GM18508 (cell line): ENCODE data around the gene NR2C1.
A peak's percentile ranks its signal among the peaks of the same experiment; 100 is the strongest.
"Not testable (repeated sequence)": the region's sequence is repeated elsewhere in the genome, so short reads cannot be mapped to it uniquely, and the experiment has no call there.

ENCODE experiments used
- ATAC-seq: cut with Tn5 transposase; IDR thresholded peaks from one replicate; pipeline ENCODE4 v1.9.1; 2021; ENCODE audit warnings: moderate number of reproducible peaks; ENCODE audit not compliant: insufficient read depth, unreplicated experiment

The NR2C1 gene

DNA sequence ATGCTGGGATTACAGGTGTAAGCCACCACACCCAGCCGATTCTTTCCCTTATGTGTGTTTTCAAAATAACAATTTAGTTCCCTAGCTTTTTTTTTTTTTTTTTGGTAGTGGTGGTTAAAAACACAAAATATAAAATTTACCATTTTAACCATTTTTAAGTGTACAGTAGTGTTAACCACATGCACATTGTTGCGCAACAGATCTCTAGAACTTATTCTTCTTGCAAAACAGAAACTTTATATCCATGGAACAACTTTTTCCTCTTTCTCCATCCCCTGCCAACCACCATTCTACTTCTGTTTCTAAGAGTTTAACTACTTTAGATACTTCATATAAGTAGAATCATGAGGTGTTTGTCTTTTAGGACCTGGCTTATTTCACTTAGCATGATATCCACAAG lies 68.8 kb downstream of the NR2C1 start:
- ATAC-seq = no peak

DNA sequence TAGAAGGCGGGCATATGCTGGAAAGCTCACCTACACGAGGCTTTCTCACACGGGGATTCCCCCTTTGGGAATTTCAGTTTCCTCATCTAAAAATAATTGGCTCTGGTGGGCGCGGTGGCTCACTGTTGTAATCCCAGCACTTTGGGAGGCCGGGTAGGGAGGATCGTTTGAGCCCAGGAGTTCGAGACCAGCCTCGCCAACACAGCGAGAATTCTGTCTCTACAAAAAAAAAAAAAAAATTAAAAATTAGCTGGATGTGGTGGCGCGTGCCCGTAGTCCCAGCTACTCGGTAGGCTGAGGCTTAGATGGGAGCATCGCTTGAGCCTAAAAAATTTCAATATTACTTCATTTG lies 69.5 kb downstream of the NR2C1 start:
- ATAC-seq = no peak

DNA sequence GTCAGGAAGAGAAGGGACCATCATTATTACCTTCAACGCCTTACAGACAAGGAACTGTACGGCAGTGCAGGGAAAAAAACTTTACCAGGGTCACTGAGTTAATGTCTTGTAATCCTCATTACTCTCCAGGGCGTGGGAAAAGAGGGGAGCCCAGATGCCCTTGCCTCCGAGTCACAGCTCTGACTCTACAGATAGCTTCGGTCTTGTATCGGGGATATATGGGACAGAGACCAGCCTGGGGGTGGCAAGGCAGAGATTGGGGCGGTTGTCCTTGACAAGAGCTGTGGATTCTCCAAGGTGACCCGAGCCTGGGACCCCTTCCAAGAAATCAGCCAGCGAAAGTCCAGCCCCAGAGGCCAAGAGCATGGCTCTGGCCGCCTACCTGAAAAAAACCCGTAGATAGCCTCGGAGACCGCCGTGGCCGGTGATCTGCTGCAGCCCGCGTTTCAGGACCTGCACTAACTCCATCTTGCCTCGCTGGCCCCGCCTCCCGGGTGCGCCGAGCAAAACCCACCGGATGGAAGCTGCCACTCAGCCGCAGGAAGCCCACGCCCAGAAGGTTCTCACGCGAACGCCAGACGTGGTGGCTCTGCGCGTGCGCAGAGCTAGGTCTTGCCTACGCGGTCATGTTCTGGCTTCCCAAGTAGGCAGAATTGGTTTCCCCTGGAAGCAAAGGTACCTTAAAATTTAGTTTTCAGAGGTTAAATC lies 70.1 kb downstream of the NR2C1 start, which contains the start of gene NDUFA12:
NDUFA12 (minus strand) TSS at position 485 of the 708 bp plus-strand sequence; CDS start at position 468, 17 bp downstream.
- peak; percentile 91 for ATAC-seq

DNA sequence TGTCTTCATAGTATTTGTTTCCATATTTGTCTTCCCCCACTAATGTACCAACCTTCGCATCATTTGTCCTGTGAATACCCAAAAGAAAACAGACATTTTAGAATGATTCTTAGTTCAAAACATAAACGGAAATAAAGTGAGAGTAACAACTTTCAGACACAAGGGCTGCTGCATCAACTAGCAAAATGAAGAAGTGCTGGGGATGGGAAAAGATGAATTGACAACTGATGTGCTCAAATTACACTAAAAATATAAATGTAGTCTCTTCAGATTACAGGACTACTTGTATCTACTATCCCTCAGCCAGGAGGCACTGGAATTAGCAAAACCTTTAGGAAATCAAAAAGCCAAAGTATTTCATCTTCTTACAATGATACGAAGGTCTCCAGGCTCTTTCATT lies 70.7 kb downstream of the NR2C1 start:
- ATAC-seq = no peak

DNA sequence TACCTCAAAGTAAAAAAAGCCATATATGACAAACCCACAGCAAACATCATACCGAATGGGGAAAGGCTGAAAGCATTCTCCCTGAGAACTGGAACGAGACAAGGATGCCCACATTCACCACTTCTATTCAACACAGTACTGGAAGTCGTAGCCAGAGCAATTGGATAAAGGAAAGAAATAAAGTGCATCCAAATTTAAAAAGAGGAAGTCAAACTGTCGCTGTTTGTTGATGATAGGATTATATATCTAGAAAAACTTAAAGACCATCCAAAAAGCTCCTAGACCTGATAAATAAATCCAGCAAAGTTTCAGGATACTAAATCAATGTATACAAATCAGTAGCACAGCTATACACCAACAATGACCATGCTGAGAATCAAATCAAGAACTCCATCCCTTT lies 75.1 kb downstream of the NR2C1 start:
- ATAC-seq = no peak

DNA sequence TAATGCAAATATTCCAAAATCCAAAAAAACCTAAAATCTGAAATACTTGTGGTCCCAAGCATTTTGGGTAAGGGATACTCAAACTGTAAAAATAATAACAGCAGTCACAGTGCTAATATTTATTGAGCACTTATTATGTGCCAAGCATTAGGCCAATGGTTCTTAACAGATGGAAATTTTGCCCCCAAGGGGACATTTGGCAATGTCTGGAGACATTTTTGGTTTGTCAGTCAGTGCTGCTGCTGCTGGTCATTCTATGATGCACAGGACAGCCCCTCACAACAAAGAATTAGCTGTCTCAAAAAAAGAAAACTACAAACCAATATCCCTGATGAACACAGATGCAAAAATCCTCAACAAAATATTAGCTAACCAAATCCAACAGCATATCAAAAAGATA lies 75.7 kb downstream of the NR2C1 start:
- no peak for ATAC-seq

DNA sequence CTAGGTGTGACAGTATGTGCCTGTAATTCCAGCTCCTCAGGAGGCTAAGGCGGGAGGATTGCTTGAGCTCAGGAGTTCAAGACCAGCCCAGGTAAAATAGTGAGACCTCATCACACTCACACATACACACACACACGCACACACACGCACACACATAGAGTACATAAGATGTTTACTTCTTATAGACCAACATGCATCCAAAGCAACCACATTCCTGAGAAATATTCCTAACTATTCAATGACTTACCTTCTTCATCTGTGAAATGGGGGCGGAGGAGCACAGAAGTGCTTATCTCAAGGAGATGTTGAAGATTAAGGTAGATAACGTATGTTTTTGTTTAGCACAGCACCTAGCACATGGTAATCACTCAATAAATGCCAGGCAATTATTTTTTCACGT lies 76.4 kb downstream of the NR2C1 start:
- no peak for ATAC-seq

DNA sequence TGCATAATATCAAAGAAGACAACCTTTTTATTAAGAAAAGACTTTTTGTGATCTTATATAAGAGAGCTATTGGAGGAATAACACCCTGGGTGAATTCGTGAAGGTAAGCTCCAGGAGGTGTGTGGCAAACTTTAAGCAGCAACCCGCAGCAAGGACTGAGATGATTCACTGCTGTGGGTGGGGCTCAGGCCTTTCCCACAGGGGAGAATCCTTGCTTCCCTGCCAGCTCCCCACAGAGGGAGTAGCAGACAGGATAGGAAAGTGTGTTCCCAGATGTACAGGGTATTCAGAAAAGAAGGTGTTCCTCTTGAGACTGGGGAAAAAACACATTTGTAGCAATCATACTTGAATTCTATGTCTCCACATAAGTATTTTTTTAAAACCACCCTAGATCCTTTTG lies 79.1 kb downstream of the NR2C1 start:
- no peak for ATAC-seq

DNA sequence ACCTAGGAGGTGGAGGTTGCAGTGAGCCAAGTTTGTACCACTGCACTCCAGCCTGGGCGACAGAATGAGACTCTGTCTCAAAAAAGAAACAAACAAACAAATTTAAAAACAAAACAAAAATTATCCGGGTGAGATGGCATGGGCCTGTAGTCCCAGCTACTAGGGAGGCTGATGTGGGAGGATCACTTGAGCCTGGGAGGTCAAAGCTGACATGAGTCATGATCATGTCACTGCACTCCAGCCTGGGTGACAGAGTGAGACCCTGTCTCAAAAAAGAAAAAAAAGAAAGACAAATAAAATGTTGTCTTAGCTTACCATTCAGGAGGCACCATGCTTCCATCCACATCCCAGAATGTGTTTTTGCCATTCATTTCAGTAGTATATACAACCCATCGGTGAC lies 79.6 kb downstream of the NR2C1 start:
- not testable (repeated sequence) for ATAC-seq

DNA sequence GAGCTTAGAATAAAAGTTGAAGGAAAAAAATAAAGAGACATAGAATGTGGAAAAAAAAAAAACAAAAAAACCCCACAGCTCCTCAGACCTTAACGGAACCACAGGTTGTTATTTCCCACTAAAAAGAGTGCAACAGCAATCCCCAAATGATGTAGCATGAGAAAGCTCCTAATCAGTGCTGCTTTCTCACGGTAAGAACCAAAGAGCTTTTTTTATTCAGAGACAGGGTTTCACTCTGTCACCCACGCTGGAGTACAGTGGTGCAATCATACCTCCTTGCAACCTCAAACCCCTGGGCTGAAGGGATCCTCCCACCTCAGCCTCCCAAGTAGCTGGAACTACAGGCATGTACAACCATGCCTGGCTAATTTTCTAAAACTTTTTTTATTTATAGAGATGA lies 83.2 kb downstream of the NR2C1 start:
- no peak for ATAC-seq

DNA sequence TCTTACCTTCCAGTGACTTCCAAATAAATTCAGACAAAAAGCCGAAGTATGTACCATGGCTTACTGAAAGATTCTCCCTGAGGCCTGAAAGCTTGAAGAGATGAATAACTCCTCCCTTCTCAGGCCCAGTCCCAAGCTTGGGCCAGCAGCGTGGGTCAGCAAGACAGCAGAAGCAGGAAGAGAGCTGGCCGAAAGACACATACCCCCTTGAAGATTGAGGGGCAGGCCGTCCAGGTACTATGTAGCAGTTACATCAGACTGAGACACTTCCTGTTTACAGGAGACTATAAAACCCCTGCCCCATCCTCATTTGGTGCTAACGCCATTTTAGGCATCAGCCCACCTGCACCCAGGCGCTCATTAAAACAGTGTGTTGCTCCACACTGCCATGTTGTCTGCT lies 84.9 kb downstream of the NR2C1 start:
- ATAC-seq = no peak

DNA sequence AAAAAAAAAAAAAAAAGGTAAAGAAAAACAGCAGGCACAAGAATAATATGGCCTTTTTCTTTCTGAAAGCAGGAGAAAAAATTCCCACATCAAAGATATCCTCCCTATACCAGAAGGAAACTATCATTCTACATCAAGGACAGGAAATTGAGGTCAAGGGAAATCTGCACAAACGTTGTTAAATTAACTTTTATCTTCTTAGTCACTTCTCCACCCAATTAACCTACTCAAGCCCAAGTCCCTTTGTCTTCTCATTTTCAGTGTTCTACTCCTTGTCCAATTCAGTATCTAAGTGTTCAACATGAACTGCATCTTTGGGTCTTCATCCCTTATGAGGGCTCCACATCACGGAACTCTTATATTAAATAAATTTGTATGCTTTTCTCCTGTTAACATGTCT lies 85.6 kb downstream of the NR2C1 start:
- no peak for ATAC-seq

DNA sequence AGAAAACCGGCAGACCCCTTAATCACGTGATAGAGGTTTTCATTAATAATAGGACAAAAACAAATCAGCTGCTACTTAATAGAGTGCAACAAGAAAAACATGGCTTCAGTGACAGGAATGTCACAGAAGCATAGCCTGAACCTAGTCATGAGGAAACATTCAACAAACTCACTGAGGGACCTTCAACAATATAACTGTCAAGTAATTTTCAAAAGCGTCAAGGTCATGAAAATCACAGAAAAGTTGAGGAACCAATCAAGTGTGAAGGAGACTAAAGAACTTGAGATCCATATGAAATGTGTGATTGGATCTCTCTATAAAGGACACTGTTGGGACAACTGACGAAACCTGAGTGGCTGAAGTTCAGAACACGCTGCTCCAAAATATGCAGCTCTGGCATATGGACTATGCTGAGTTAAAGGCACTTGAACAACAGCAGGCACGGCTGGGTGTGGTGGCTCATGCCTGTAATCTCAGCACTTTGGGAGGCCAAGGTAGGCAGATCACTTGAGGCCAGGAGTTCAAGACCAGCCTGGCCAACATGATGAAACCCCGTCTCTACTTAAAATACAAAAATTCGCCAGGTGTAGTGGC lies 86.2 kb downstream of the NR2C1 start:
- ATAC-seq = no peak

DNA sequence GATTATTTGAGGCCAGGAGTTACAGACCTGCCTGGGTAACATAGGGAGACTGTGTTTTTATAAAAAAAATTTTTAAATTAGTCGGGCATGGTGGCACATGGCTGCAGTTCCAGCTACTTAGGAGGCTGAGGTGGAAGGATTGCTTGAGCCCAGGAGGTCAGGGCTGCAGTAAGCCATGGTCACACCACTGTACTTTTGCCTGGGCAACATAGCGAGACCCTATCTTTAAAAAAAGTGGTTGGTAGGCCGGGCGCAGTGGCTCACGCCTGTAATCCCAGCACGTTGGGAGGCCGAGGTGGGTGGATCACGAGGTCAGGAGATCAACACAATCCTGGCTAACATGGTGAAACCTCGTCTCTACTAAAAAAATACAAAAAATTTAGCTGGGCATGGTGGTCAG lies 88.3 kb downstream of the NR2C1 start:
- not testable (repeated sequence) for ATAC-seq

DNA sequence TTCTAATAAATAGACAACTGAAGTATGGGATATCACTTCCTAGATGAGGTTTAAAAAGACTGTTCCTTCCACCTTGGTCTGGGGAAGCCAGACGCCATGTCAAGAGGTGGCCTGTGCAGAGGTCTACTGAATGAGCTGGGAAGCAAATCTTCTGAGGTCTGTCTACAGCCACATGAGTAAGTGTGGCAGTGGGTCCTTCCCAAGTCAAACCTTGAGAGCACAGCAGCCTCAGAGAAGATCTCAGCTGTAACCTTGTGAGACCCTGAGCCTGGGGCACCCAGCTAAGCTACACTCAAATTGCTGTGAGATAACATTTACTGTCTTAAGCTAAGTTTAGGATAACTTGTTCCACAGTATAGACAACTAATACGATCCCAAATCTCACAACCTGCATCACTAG lies 90.1 kb downstream of the NR2C1 start:
- no peak for ATAC-seq

DNA sequence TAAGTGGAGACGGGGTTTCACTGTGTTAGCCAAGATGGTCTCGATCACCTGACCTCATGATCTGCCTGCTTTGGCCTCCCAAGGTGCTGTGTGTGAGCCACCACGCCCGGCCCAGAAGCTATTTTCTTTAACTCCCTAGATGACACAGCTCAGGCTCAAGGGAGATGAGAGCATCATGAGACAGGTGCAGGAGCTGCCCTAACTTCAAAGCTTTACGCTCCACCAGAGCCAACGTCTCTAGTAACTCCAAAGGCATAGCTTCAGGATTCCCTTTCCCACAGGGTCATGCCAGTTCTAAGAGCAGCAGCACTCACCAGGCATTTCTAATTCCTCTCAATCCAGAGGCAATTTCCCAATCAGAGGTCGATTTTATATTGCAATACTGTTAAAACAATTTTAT lies 91.0 kb downstream of the NR2C1 start:
- ATAC-seq = no peak

DNA sequence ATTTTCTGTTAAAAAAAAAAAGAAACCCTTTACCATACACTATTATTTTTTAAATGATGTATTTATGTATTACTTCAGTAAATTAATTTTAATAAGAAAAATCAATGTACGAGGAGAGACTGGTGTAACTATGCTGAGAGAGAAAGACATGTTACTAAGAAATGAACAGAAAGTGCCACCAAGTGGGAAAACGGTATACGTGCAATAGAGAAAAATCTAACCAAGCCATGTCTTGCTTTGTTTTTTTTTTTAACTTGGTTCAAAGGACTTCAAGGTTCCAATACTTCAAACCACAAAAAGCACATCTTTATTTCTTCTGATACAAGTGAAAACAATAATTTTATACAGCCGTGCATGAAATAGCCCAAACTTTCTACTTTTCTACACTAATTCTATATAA lies 92.8 kb downstream of the NR2C1 start:
- ATAC-seq = no peak

DNA sequence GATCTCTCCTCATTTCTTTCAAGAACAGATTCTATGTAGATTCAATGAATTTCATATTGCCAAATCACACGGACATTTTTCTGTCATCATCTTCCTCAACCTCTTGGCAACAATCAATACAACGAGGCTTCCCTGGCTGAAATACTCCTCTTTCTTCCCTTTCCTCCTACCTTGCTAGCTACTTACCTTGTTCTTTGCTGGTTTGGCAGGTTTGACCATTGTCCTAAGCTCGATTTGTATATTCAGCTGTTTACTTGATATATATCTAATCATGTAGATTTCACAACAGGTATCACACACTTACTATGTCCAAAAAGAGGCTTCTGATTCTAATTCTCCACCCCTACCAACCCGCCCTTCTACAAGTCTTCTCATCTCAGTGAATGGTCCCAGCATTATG lies 93.5 kb downstream of the NR2C1 start:
- no peak for ATAC-seq

DNA sequence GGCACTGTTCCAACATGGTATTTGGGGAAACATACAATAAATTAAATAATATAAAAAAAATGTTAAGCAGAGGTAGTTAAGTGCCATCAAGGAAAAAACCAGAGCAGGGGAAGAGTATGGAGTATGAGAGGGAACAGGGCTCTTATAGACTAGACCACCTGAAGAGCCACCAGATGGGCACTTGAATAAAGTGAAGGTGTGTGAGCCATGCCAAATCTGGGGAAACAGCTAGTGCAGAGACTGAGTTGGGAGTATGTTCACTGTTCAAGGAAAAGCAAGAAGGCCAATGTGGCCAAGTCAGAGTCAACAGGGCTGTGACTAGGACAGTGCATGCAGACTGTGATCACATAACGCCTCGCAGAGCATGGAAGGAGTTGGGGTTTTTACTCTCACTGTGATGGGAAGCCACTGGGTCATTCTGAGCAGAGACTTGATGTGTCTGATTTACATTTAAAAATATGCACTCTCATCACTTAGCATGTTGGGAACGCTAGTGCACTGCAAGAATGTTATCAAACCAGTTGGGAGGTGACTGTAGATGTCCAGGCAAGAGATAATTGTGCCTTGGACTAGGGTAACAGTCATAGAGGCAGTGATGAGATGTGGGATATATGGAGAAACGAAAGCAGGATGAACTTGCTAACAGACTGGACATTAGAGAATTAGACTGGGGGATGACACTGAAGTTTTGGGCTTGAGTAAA lies 95.5 kb downstream of the NR2C1 start:
- no peak for ATAC-seq

DNA sequence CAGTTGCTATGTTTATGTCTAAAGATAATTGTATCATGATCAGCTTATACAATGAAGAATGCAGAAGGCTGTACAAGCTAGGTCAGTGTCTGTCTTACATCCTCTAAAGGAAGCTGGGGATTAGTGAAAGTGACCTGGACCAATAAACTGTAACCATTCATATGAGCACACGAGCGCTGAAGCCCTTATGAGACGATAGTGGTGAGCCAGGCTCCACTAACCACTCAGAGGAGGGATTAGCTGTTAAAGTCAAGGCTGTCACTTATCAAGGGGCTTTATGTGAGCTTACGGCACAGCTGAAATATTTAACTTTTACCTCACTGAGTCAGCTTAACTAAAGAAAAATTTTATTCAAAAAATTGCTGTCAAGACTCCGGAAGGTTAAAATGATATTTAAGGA lies 100.2 kb downstream of the NR2C1 start:
- ATAC-seq = no peak

DNA sequence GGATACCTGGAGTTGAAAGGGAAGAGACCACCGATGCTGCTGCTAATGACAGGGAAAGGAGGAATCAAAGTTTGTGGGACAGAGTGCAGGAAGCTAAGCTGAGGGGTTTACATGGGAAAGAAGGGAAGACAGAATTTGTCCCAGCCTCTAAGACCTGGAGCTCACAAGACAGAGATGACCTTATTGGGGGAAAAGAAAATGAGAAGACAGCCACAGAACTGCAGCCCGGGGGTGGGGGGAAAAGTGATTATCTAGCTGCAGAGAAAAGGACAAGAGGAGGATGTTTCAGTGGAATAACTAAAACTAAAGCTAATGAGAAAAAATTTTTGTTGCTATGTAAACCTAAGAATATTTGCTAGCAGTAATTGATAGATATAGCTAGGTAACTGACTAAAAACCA lies 100.6 kb downstream of the NR2C1 start:
- ATAC-seq = no peak

DNA sequence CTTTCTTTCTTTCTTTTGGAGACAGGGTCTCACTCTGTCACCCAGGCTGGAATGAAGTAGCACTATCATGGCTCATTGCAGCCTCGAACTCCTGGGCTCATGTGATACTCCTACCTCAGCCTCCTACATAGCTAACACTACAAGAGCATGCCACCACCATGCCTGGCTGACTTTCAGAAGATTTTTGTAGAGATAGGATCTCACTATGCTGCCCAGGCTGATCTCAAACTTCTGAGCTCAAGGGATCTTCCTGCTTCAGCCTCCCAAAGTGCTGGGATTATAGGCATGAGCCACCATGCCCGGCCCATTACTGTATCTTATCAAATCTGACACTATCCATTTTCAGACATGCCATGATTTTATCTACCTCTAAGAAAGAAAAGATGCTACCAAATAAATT lies 101.5 kb downstream of the NR2C1 start:
- no peak for ATAC-seq
